K562 (cell line): ENCODE measurements around the gene CAPZA1. TPM values are rescaled to one million over a fixed set of nuclear protein-coding genes. Genes with fewer than 3 reads are reported as not detected.

ENCODE experiments used
- CCNT2 ChIP-seq: IDR thresholded peaks from 2 replicates; pipeline ENCODE4 v1.6.1; 2011; ENCODE audit warnings: borderline replicate concordance, low read depth, mild to moderate bottlenecking, moderate library complexity, mixed read lengths, low read length; ENCODE audit not compliant: insufficient read length; ENCODE audit errors: extremely low read depth
- CREB1 ChIP-seq, 2 experiments: sonication (generic) in 1 of 2; formaldehyde crosslinking in 1 of 2; IDR thresholded peaks; 2 replicates each; pipeline versions ENCODE4 v1.6.1 to v1.8.0; 2012 to 2022; ENCODE audit warnings: inconsistent platforms in 1 of 2, mild to moderate bottlenecking in 1 of 2, missing genetic modification reagents in 1 of 2, moderate library complexity in 1 of 2
- CSDE1 ChIP-seq, 2 experiments: fragments of 450-650 bp; IDR thresholded peaks; 2 replicates each; pipeline ENCODE4 v1.6.1; 2016; ENCODE audit warnings: mild to moderate bottlenecking in 1 of 2
- FOS ChIP-seq: IDR thresholded peaks from 3 replicates; pipeline ENCODE4 v1.6.1; 2011; ENCODE audit not compliant: insufficient read length; ENCODE audit errors: extremely low read depth
- MEIS2 ChIP-seq: fragments of 450-650 bp; IDR thresholded peaks from 2 replicates; pipeline ENCODE4 v1.6.1; 2014; ENCODE audit warnings: mild to moderate bottlenecking; ENCODE audit not compliant: partially characterized antibody
- NCOA2 ChIP-seq, 2 experiments: fragments of 450-650 bp; IDR thresholded peaks; 2 replicates each; pipeline ENCODE4 v1.6.1; 2018; ENCODE audit warnings: mild to moderate bottlenecking in 2 of 2, moderate library complexity in 1 of 2; ENCODE audit not compliant: partially characterized antibody in 2 of 2
- SMARCA4 ChIP-seq: fragments of 450-650 bp; IDR thresholded peaks from 2 replicates; pipeline ENCODE4 v1.6.1; 2016
- SOX6 ChIP-seq: fragments of 450-650 bp; IDR thresholded peaks from 2 replicates; pipeline ENCODE4 v1.6.1; 2014; ENCODE audit warnings: mild to moderate bottlenecking
- TEAD4 ChIP-seq, 2 experiments: sonication (generic) in 1 of 2; formaldehyde crosslinking in 1 of 2; IDR thresholded peaks; 2 replicates each; pipeline versions ENCODE4 v1.6.1 to v1.8.0; 2012 to 2022; ENCODE audit warnings: borderline replicate concordance in 1 of 2, inconsistent platforms in 1 of 2, low read length in 1 of 2, mild to moderate bottlenecking in 1 of 2, missing genetic modification reagents in 1 of 2
- THAP12 ChIP-seq: fragments of 250-450 bp; sonication (Bioruptor Pico); IDR thresholded peaks from 2 replicates; pipeline ENCODE4 v1.9.0; 2021; ENCODE audit warnings: mild to moderate bottlenecking, inconsistent platforms
- TRIM24 ChIP-seq, 2 experiments: fragments of 450-650 bp; IDR thresholded peaks; 2 replicates each; pipeline ENCODE4 v1.6.1; 2016
- ZKSCAN8 ChIP-seq: fragments of 200-800 bp; sonication (Bioruptor generic); IDR thresholded peaks from 2 replicates; pipeline ENCODE4 v1.6.1; 2016; ENCODE audit warnings: missing genetic modification characterization, missing compliant biosample characterization
- ZZZ3 ChIP-seq: fragments of 450-650 bp; IDR thresholded peaks from 2 replicates; pipeline ENCODE4 v1.6.1; 2016; ENCODE audit warnings: antibody characterized with exemption, mild to moderate bottlenecking, moderate library complexity
- polyA plus RNA-seq, 8 experiments: library from polyadenylated mRNA; depleted of rRNA in 4 of 8; stranded (reverse) in 5 of 8; unstranded in 3 of 8; fragments of >200 nt; fragmentation: Nextera tagmentation in 2 of 8; fragmentation: Illumina TruSeq in 1 of 8; extraction: Ambion mirVana in 2 of 8; extraction: Trizol in 1 of 8; gene quantifications; 2 replicates each; pipeline versions ENCODE4 v1.2.1 to v1.2.3, GENCODE V29; 2011 to 2014; ENCODE audit warnings: inconsistent platforms in 1 of 8, missing spikeins in 1 of 8
- total RNA-seq, 7 experiments: library from RNA; depleted of rRNA in 6 of 7; stranded (reverse); fragments of >200 nt in 6 of 7; fragmentation: Illumina TruSeq in 2 of 7; extraction: Trizol in 2 of 7; gene quantifications; 2 replicates each; pipeline versions ENCODE4 v1.2.1 to v1.2.3, GENCODE V29; 2011 to 2021; ENCODE audit warnings: low replicate concordance in 1 of 7
- TF ChIP-seq, protein P1 (sequence below), 2 experiments: fragments of 450-650 bp; IDR thresholded peaks; 2 replicates each; pipeline ENCODE4 v1.6.1; 2016; ENCODE audit warnings: mild to moderate bottlenecking in 2 of 2, borderline replicate concordance in 1 of 2, low read depth in 1 of 2, moderate library complexity in 1 of 2

Gene CAPZA1
- total and polyA plus RNA-seq, 9 of the 15 experiments (the other 6 are each of a cell fraction or from before 2014, with no cell fraction given): 237 to 1,020 (median 306) TPM

DNA sequence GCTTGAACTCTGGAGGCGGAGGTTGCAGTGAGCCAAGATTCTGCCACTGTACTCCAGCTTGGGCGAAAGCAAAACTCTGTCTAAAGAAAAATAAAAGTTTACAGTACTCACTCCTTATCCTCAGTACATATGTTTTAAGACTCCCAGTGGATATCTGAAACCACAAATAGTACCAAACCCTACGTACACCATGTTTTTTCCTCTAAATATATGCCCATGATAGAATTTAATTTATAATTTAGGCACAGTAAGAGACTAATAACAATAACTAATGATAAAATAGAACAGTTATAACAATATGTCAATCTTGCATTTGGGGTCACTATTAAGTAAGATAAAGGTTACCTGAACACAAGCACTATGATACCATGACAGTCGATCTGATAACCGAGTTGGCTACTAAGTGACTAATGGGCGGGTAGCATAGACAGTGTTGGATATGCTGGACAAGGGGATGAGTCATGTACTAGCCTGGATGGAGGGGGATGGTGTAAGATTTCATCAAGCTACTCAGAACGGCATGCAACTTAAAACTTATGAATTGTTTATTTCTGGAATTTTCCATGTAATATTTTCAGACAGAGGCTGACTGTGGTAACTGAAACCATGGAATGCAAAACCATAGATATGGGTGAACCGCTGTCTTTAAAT, 44.4 kb upstream of the CAPZA1 start (continued):
- TF ChIP-seq ZZZ3 (no peak), MEIS2 (peak; percentile 91), CCNT2 (no peak), TEAD4 (IDR thresholded peaks at IDR 0.05; ENCODE audit: low read length) (no peak), TEAD4 (CRISPR knock-in tag; IDR thresholded peaks at IDR 0.05; ENCODE audit: borderline replicate concordance) (no peak), CSDE1 (IDR thresholded peaks at IDR 0.05) (no peak), TRIM24 (IDR thresholded peaks at IDR 0.05) (peak in 1 of 2 experiments; percentile 78; a peak in 3 of 4 replicates), NCOA2 (IDR thresholded peaks at IDR 0.05; ENCODE audit: partially characterized antibody in 2 of 2) (no peak), THAP12 (no peak), SMARCA4 (peak; percentile 97), ZKSCAN8 (CRISPR knock-in tag) (0 out of 2 replicates have a peak, but pooled peaks have one; percentile 23), SOX6 (peak; percentile 84), CREB1 (IDR thresholded peaks at IDR 0.05) (no peak), CREB1 (CRISPR knock-in tag; IDR thresholded peaks at IDR 0.05) (peak; percentile 28; the same call in 1 of the 2 replicates), FOS (peak; percentile 76)
- TF ChIP-seq, protein P1, sequence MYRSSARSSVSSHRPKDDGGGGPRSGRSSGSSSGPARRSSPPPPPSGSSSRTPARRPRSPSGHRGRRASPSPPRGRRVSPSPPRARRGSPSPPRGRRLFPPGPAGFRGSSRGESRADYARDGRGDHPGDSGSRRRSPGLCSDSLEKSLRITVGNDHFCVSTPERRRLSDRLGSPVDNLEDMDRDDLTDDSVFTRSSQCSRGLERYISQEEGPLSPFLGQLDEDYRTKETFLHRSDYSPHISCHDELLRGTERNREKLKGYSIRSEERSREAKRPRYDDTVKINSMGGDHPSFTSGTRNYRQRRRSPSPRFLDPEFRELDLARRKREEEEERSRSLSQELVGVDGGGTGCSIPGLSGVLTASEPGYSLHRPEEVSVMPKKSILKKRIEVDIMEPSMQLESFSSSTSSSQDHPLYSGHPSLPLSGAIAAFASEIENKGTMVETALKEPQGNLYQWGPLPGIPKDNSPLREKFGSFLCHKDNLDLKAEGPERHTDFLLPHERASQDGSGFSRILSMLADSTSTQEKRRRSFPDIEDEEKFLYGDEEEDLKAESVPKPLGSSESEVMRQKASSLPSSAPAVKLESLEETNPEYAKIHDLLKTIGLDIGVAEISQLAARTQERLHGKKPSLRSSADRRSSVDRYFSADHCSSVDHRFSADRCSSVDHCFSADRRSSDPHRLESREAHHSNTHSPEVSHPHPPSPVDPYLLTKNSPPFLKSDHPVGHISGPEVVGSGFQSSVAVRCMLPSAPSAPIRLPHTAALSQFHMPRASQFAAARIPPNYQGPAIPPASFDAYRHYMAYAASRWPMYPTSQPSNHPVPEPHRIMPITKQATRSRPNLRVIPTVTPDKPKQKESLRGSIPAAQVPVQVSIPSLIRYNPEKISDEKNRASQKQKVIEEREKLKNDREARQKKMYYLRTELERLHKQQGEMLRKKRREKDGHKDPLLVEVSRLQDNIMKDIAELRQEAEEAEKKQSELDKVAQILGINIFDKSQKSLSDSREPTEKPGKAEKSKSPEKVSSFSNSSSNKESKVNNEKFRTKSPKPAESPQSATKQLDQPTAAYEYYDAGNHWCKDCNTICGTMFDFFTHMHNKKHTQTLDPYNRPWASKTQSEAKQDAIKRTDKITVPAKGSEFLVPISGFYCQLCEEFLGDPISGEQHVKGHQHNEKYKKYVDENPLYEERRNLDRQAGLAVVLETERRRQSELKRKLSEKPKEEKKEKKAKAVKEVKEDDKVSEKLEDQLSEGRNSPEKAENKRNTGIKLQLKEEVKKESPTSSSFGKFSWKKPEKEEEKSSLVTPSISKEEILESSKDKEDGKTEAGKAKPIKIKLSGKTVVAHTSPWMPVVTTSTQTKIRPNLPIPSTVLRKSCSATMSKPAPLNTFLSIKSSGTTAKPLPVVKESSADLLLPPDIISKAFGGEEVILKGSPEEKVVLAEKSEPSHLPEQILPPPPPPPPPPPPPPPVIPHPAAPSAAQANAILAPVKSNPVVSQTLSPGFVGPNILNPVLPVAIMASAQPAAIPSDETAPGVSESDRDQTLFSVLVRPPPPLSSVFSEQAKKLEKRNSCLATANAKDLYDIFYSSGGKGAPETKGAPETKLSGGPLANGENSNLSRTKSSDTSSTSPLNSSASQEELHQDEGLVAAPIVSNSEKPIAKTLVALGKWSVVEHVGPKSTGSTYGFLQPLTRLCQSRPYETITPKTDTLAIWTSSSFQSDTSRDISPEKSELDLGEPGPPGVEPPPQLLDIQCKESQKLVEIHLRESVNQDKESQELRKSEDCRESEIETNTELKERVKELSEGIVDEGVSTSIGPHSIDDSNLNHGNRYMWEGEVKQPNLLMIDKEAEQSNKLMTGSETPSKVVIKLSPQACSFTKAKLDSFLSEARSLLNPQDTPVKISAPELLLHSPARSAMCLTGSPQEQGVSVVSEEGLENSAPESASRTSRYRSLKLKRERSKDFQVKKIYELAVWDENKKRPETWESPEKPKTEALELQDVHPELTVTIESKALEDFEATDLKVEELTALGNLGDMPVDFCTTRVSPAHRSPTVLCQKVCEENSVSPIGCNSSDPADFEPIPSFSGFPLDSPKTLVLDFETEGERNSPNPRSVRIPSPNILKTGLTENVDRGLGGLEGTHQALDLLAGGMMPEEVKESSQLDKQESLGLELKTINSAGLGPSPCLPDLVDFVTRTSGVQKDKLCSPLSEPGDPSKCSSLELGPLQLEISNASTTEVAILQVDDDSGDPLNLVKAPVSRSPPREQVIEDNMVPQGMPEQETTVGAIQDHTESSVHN (IDR thresholded peaks at IDR 0.05; ENCODE audit: borderline replicate concordance in 1 of 2, low read depth in 1 of 2): 0 out of 4 replicates have a peak, but pooled peaks of 1 of the 2 experiments have one; percentile 35
